ENCODE data around the gene GLP1R.

GRCh38 chr6:39095578-39095977 is 47.0 kb downstream of the GLP1R start:
- TF ChIP-seq POLR2A (IDR thresholded peaks at IDR 0.05; ENCODE audit: low read depth, low read length): no peak
- no peak for TF ChIP-seq TAF1 (IDR thresholded peaks at IDR 0.05; ENCODE audit: low read depth, low read length)
- no peak for TF ChIP-seq POLR2AphosphoS5 (IDR thresholded peaks at IDR 0.05; ENCODE audit: low read depth, low read length)

All from GM12891 (cell line).